Left renal cortex interstitium (tissue), 4 donors: ENCODE results near the gene RNLS. TPM values are rescaled to one million over a fixed set of nuclear protein-coding genes. Genes with fewer than 3 reads are reported as not detected.
"Not testable (repeated sequence)": the region's sequence is repeated elsewhere in the genome, so short reads cannot be mapped to it uniquely, and the experiment has no call there.

Source experiments
- DNase-seq, 4 donors: peaks; one replicate each; pipeline ENCODE4 v3.0.0-alpha.2; 2013; ENCODE audit warnings: low read depth in 4 of 4, low spot score in 2 of 4, missing footprints in 1 of 4
- polyA plus RNA-seq, 4 donors: library from polyadenylated mRNA; unstranded; fragments of 120-200 nt; gene quantifications; one replicate each; pipeline ENCODE4 v1.2.1, GENCODE V29; 2013; ENCODE audit not compliant: insufficient read length in 4 of 4

Gene RNLS
- polyA plus RNA-seq, 4 donors = 14.5 to 21.2 (median 15.8) TPM

- DNase-seq = no peak
These were observed 267.4 kb downstream of the RNLS start for GRCh38 chr10:88315755-88316154.

GRCh38 chr10:88314362-88314761, 268.8 kb downstream of the RNLS start:
- DNase-seq = no peak

GRCh38 chr10:88313878-88314277, 269.2 kb downstream of the RNLS start:
- no peak for DNase-seq

GRCh38 chr10:88312855-88313254, 270.3 kb downstream of the RNLS start:
- DNase-seq = no peak

GRCh38 chr10:88311264-88311663, 271.9 kb downstream of the RNLS start:
- no peak for DNase-seq

GRCh38 chr10:88309365-88309764, 273.8 kb downstream of the RNLS start:
- DNase-seq = no peak

- not testable (repeated sequence) for DNase-seq
These were observed 274.8 kb downstream of the RNLS start for GRCh38 chr10:88308361-88308760.

GRCh38 chr10:88299787-88300186, 283.3 kb downstream of the RNLS start:
- DNase-seq = no peak

GRCh38 chr10:88297103-88297502, 286.0 kb downstream of the RNLS start:
- no peak for DNase-seq

GRCh38 chr10:88293651-88294230, 289.4 kb downstream of the RNLS start:
- no peak for DNase-seq

GRCh38 chr10:88293073-88293472, 290.0 kb downstream of the RNLS start:
- DNase-seq = no peak

GRCh38 chr10:88292185-88292514, 291.0 kb downstream of the RNLS start:
- DNase-seq = no peak

- DNase-seq = no peak
These were observed 291.6 kb downstream of the RNLS start for GRCh38 chr10:88291289-88292184.

GRCh38 chr10:88289342-88289741, 293.8 kb downstream of the RNLS start:
- no peak for DNase-seq

- no peak for DNase-seq
These were observed 294.6 kb downstream of the RNLS start for GRCh38 chr10:88288320-88289059.

GRCh38 chr10:88286030-88286429, 297.1 kb downstream of the RNLS start:
- no peak for DNase-seq

- no peak for DNase-seq
These were observed 301.3 kb downstream of the RNLS start for GRCh38 chr10:88281592-88282347.

GRCh38 chr10:88280518-88280917, 302.6 kb downstream of the RNLS start:
- no peak for DNase-seq

GRCh38 chr10:88278912-88279311, 304.2 kb downstream of the RNLS start:
- DNase-seq = no peak

- not testable (repeated sequence) for DNase-seq
These were observed 306.2 kb downstream of the RNLS start for GRCh38 chr10:88276945-88277344.

- DNase-seq = no peak
These were observed 308.8 kb downstream of the RNLS start for GRCh38 chr10:88274286-88274685.
